ENCODE results near the gene MNT. TPM values are rescaled to one million over a fixed set of nuclear protein-coding genes. Genes with fewer than 3 reads are reported as not detected.
A peak's percentile ranks its signal among the peaks of the same experiment; 100 is the strongest.

Gene MNT
- total RNA-seq, 1 donor from 2014 or later, result 7.6 TPM

DNA sequence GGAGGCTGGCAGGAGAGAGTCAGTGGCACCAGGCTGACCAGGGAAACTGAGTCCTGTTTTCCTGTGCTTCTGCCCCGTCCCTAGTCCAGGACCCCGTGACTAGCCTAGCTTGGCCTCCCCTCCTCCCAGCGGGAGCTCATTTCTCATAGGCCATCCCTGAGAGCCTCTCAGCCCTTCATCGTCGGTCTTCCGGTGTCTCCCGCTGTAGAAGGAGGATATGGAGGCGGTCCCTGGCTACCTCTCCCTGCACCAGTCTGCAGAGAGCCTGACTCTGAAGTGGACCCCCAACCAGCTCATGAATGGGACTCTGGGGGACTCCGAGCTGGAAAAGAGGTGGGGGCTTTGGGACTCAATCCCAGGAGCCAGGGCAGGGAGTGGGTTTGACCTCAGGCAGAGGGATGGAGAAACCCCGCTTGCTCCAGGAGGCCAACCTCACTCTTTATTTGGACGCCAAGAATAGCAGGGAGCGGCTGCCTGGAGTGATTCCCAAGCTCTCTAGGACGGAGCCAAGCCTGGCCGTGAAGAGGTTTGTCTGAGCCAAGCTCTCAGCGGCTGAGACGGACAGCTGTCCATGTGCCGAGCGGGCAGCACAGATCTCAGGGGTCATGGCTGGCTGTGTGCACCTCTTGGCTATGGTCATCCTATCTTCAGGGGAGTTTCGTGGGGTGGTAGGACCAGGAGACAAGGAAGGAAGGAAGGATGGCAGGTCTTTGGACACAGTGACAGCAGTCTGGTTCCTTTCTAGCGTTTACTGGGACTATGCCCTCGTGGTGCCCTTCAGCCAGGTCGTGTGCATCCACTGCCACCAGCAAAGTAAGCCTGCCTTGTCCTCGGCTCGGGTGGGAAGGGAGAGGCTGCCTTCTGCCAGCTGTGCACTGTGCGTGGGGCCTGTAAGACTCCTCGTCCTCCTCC lies 36.8 kb downstream of the MNT start:
- DNase-seq, result no peak

- DNase-seq, result no peak
Observed at GRCh38 chr17:2363318-2363717, 37.5 kb downstream of the MNT start.

GRCh38 chr17:2362881-2363280 lies 38.0 kb downstream of the MNT start:
- DNase-seq, result no peak

DNA sequence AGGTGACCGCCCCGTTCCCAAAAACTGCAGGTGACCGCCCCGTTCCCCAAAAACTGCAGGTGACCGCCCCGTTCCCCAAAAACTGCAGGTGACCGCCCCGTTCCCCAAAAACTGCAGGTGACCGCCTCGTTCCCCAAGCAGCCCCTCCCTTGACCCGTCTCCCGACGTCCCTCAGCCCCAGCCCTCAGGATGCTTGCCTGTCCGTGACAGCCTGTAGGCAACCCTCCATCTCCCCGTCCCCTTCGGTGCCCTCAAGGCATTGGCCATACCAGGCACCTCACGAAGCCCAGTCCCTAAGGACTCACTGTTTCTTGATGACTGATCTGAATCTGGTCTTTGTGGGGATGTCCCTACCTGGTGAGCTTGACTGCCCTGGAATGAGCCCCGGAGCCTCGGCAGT lies 38.4 kb downstream of the MNT start:
- no peak for DNase-seq

DNA sequence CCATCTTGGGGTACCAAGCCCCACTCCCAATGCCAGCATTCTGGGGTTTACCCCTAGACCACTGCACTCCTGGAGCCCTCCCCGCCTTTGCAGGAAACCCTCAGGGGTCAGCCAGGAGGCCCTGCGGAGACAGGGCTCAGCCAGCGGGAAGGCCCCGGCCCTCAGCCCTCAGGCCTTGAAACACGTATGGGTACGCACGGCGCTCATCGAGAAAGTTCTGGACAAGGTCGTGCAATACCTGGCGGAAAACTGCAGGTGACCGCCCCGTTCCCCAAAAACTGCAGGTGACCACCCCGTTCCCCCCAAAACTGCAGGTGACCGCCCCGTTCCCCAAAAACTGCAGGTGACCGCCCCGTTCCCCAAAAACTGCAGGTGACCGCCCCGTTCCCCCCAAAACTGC lies 38.8 kb downstream of the MNT start:
- no peak for DNase-seq

GRCh38 chr17:2361010-2361760 lies 39.7 kb downstream of the MNT start:
- DNase-seq, result no peak

GRCh38 chr17:2357931-2358434 lies 42.9 kb downstream of the MNT start:
- DNase-seq, result no peak

- no peak for DNase-seq
Observed at GRCh38 chr17:2357237-2357636, 43.6 kb downstream of the MNT start.

- DNase-seq, result no peak
Observed at GRCh38 chr17:2354311-2354710, 46.5 kb downstream of the MNT start.

DNA sequence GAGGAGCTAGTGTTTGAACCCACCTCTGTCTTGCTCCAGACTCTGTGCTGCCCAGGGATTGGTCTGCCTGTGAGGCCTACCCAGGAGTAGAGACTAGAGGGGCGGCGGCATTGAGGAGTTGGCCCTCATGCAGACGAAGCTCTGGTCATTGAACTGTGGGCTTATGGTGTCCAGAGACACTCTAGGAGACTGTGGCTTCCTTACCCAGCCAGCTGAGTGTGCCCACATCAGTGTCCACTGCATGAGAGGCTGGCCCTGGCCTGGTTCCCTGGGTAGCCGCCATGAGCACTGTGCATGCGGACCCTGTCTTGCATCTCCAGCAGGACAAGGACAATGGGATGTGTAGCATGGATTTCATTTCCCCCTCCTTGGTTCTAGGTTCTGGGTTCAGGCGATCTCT lies 49.6 kb downstream of the MNT start:
- DNase-seq, result no peak

- peak; percentile 32 for DNase-seq
Observed at GRCh38 chr17:2347805-2348685, 52.8 kb downstream of the MNT start.

- no peak for DNase-seq
Observed at GRCh38 chr17:2346475-2346874, 54.4 kb downstream of the MNT start.

DNA sequence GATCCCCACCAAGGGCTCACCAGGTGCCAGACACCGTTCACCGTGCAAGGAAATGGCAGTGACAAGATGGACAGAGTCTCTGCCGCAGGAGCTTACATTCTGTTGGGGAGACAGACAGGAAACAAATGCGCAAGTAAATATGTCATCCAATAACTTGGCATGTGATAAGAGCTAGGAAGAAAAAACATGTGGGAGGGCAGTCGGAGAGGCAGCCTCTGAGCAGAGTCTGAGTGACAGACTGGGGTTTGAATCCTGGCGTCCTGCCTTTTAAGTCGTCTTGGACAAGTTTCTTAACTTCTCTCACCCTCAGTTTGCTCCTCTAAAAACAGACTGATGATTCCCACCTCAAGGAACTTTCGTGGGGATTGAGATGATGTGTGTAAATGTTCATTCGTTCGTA lies 56.3 kb downstream of the MNT start:
- no peak for DNase-seq

GRCh38 chr17:2343421-2343820 lies 57.4 kb downstream of the MNT start:
- DNase-seq, result no peak

GRCh38 chr17:2338315-2338657 lies 62.6 kb downstream of the MNT start:
- no peak for DNase-seq

DNA sequence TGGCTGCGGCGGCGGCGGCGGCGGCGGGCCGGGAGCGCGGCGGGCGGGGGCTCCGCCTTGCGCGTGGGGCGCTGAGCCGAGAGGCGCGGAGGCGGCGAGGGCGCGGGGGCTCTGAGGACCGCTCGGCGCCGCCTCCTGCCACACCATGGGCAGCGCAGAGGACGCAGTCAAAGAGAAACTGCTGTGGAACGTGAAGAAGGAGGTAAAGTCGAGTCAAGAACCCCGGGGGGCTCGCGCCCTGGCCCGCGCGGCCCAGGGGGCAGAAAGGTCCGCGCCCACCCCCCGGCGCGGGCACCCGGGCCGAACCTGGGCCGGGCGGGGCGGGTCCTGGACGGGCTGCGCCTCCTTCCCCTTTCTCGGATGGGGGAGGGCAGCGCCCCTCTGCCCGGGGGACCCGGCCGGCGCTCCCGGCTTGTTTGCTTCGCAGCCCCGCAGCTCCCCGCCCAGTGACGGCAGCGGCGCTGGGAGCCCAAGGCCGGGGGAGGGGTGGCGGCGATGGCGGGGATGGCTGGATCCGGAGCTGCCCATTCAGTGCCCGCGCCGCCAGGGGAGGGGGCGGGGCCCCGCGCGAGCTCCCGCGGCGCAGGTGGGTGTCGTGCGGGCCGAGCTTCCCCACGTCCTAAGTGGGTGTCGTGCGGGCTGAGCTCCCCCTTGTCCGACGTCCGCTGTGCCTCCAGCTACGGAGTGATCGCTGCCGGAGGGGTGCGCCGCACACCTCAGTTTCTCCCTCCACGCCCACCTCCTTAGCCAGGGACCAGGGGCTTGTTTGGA lies 63.1 kb downstream of the MNT start:
- DNase-seq, result peak; percentile 60

DNA sequence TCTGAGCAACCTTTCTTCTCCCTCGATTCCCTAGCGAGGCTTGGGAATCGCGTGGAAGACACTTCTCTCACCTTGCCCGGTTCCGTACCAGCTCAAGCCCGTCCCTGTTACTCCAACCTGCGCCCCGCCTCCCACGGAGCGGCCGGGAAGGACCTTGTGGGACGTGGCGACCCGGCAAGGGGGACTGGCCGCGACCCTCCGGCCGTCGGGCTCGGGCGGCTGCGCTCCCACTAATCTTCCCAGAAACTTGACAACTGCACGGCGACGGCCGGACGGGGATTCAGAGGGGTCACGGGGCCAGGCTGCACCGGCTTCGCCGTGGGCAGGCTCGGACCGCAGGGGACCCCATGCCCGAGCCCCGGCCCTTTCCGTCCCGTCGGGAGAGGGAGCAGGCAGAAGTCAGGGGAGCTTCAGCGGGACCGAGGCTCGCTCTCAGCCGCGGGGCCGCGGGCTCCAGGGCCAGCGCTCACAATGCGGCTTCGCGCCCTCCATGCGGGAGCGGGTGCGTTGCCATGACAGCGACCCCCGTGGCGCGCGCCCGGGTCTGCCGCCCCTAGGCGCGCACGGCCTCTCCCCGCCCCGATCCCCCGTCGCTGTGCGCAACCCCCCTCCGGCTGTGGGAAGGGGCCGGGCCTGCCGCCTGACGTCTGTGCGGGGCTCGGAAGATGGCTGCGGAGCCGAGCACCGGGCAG lies 63.9 kb downstream of the MNT start, which contains the start of gene SGSM2:
TSS of gene SGSM2 (plus strand) at position 650 of the 692 bp plus-strand sequence. CDS start 188 bp downstream, outside the sequence.
- peak; percentile 45 for DNase-seq

DNA sequence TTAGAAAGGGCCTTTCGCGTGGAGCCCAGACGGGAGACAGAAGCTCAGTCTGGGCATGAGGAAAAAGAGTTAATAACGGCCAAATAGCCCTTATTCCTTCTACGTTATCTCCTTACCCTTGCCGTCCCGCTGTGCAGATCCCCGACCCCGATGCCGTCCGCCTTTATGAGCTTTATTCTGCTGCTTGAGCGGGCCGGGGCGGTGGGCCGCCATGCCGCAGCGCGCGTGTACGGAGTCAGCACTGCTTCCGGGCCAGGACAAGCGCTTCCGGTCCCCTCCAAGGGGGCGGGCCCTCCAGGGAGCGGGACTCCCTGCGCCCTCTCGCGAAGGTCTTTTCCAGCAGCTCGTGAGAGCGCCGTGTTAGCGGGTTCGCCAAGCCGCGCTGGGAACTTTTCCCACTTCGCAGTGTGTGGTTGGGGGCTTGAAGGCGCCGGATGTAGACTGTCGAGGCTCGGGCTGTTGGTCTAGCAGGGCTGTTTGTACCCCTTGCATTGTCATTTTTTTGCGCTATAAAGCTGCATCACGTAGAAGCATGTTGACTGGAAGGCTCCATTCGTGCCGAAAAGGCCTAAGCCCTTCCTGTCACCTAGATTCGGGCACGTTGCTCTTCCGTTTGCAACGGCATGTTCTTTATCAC lies 64.5 kb downstream of the MNT start, which contains the start of gene TSR1:
TSS of gene TSR1 (minus strand) at position 243 of the 637 bp plus-strand sequence. CDS start at position 213, 30 bp downstream.
- peak; percentile 83 for DNase-seq

- DNase-seq, result no peak
Observed at GRCh38 chr17:2335726-2336214, 65.1 kb downstream of the MNT start.
